IMR-90 (cell line): ENCODE measurements around the gene NAP1L1. TPM values are rescaled to one million over a fixed set of nuclear protein-coding genes. Genes with fewer than 3 reads are reported as not detected.

ENCODE experiments used
- ATAC-seq: fragments of 200-7000 bp; cut with Tn5 transposase; 2 replicates; pipeline ENCODE4 v1.9.1; 2020; ENCODE audit warnings: low read depth, mild to moderate bottlenecking, moderate library complexity
- BruUV-seq: library from RNA; stranded (reverse); fragments of 400-500 nt; replicated peaks from 2 replicates; lab custom pipeline; 2021; lab: Mats Ljungman, UMichigan
- CTCF ChIA-PET: fragments of 300-600 bp; formaldehyde crosslinking; extraction: SDS; loops from one replicate; lab custom pipeline; 2021; ENCODE audit warnings: antibody characterized with exemption; lab: Yijun Ruan, JAX
- POLR2A ChIA-PET: fragments of 300-600 bp; sonication (Branson Sonifier 250); formaldehyde crosslinking; loops from one replicate; lab custom pipeline; 2022; ENCODE audit warnings: antibody characterized with exemption; ENCODE audit not compliant: unreplicated experiment; lab: Charles Lee
- DNase-seq: peaks from one replicate; pipeline ENCODE4 v3.0.0; 2013
- H2AFZ ChIP-seq: replicated peaks from 2 replicates; pipeline ENCODE3; 2013; ENCODE audit warnings: low read length, mild to moderate bottlenecking; ENCODE audit not compliant: poor library complexity
- H2AK5ac ChIP-seq: 2 replicates; pipeline ENCODE4 v1.6.1; 2013; ENCODE audit warnings: low read depth, low read length, inconsistent platforms
- H2AK9ac ChIP-seq: replicated peaks from 2 replicates; pipeline ENCODE3; 2013; ENCODE audit warnings: mild to moderate bottlenecking, low read depth, low read length, moderate library complexity; ENCODE audit not compliant: poor library complexity
- H2BK120ac ChIP-seq: 2 replicates; pipeline ENCODE4 v1.6.1; 2013; ENCODE audit warnings: low read depth, low read length, inconsistent platforms
- H2BK15ac ChIP-seq: 3 replicates; pipeline ENCODE4 v1.6.1; 2013; ENCODE audit warnings: low read depth, low read length, inconsistent platforms
- H2BK20ac ChIP-seq: 2 replicates; pipeline ENCODE4 v1.6.1; 2013; ENCODE audit warnings: low read depth, mild to moderate bottlenecking, inconsistent platforms, low read length, moderate library complexity
- H2BK5ac ChIP-seq: 2 replicates; pipeline ENCODE4 v1.6.1; 2013; ENCODE audit warnings: mild to moderate bottlenecking, low read depth, low read length, inconsistent platforms; ENCODE audit not compliant: poor library complexity, severe bottlenecking
- H3K14ac ChIP-seq: replicated peaks from 2 replicates; pipeline ENCODE4 v1.6.1; 2013; ENCODE audit warnings: low read depth, low read length, inconsistent platforms
- H3K18ac ChIP-seq: 2 replicates; pipeline ENCODE4 v1.6.1; 2013; ENCODE audit warnings: low read depth, low read length, control low read depth
- H3K23ac ChIP-seq: 2 replicates; pipeline ENCODE4 v1.6.1; 2013; ENCODE audit warnings: low read depth, low read length, inconsistent platforms
- H3K27ac ChIP-seq: 2 replicates; pipeline ENCODE4 v1.5.1; 2013; ENCODE audit warnings: mild to moderate bottlenecking, control low read depth, low read length; ENCODE audit not compliant: insufficient read depth
- H3K27me3 ChIP-seq: 2 replicates; pipeline ENCODE4 v1.6.1; 2013; ENCODE audit warnings: low read length; ENCODE audit not compliant: control insufficient read depth, insufficient read depth
- H3K36me3 ChIP-seq: 2 replicates; pipeline ENCODE4 v1.6.1; 2013; ENCODE audit warnings: low read length, mixed read lengths; ENCODE audit not compliant: control insufficient read depth, insufficient read depth
- H3K4ac ChIP-seq: 2 replicates; pipeline ENCODE4 v1.6.1; 2013; ENCODE audit warnings: low read depth, low read length, inconsistent platforms
- H3K4me1 ChIP-seq: 2 replicates; pipeline ENCODE4 v1.6.1; 2013; ENCODE audit warnings: low read length, mixed read lengths; ENCODE audit not compliant: control insufficient read depth, insufficient read depth
- H3K4me2 ChIP-seq: 2 replicates; pipeline ENCODE4 v1.6.1; 2013; ENCODE audit warnings: low read depth, mild to moderate bottlenecking, control low read depth, low read length, moderate library complexity
- H3K4me3 ChIP-seq: 2 replicates; pipeline ENCODE4 v1.5.1; 2013; ENCODE audit warnings: low read depth, mild to moderate bottlenecking, control low read depth, low read length, moderate library complexity; ENCODE audit not compliant: insufficient read depth
- H3K56ac ChIP-seq: 2 replicates; pipeline ENCODE4 v1.6.1; 2013; ENCODE audit warnings: low read length, inconsistent platforms; ENCODE audit not compliant: insufficient read depth; ENCODE audit errors: extremely low read depth
- H3K79me1 ChIP-seq, 2 experiments: 2 replicates each; pipeline ENCODE4 v1.6.1; 2013; ENCODE audit warnings: low read length in 2 of 2, inconsistent platforms in 1 of 2, low read depth in 1 of 2
- H3K9ac ChIP-seq: 2 replicates; pipeline ENCODE4 v1.6.1; 2013; ENCODE audit warnings: low read depth, low read length, control low read depth
- H3K9me1 ChIP-seq: 2 replicates; pipeline ENCODE4 v1.6.1; 2013; ENCODE audit warnings: low read length, inconsistent platforms; ENCODE audit not compliant: insufficient read depth
- H3K9me3 ChIP-seq: 2 replicates; pipeline ENCODE4 v1.6.1; 2013; ENCODE audit warnings: low read length; ENCODE audit not compliant: control insufficient read depth, insufficient read depth
- H4K20me1 ChIP-seq: 2 replicates; pipeline ENCODE4 v1.6.1; 2013; ENCODE audit warnings: low read length, inconsistent platforms; ENCODE audit not compliant: insufficient read depth
- H4K5ac ChIP-seq: 2 replicates; pipeline ENCODE4 v1.6.1; 2013; ENCODE audit warnings: mild to moderate bottlenecking, low read depth, low read length, control low read depth
- H4K8ac ChIP-seq, 2 experiments: 2 replicates each; pipeline ENCODE4 v1.6.1; 2013; ENCODE audit warnings: low read depth in 2 of 2, low read length in 2 of 2, control low read depth in 1 of 2, inconsistent platforms in 1 of 2
- H4K91ac ChIP-seq: 2 replicates; pipeline ENCODE4 v1.6.1; 2013; ENCODE audit warnings: low read depth, low read length, inconsistent platforms; ENCODE audit not compliant: insufficient read depth
- BHLHE40 ChIP-seq: fragments of 150-350 bp; IDR thresholded peaks from 2 replicates; pipeline ENCODE4 v1.6.1; 2016; ENCODE audit warnings: mild to moderate bottlenecking, low read depth, low read length
- FOS ChIP-seq: fragments of 150-350 bp; IDR thresholded peaks from 2 replicates; pipeline ENCODE4 v1.6.1; 2016; ENCODE audit warnings: low read depth, low read length
- RAD21 ChIP-seq: IDR thresholded peaks from 2 replicates; pipeline ENCODE4 v1.6.1; 2012; ENCODE audit warnings: low read length, improper control_type of control experiment
- SMC3 ChIP-seq: fragments of 150-350 bp; IDR thresholded peaks from 2 replicates; pipeline ENCODE4 v1.6.1; 2016; ENCODE audit warnings: low read depth, mild to moderate bottlenecking, antibody characterized with exemption, low read length, moderate library complexity
- WGBS, 2 experiments: methylation state at CpG; one replicate each; pipeline versions ENCODE4 v1.1.5 to v1.1.7; 2013; ENCODE audit warnings: missing lambda C conversion rate in 2 of 2; ENCODE audit not compliant: insufficient read length in 1 of 2; ENCODE audit errors: extremely low coverage in 2 of 2; 5-methylcytosine and 5-hydroxymethylcytosine counted together
- dilution Hi-C: fragments of 300-500 bp; cut with HindIII; formaldehyde crosslinking; loops from one replicate; pipeline ENCODE4 v1.14.3; 2018; ENCODE audit warnings: low sequenced_read_pairs; ENCODE audit not compliant: unreplicated experiment
- in situ Hi-C: fragments of 300-500 bp; cut with MboI; formaldehyde crosslinking; loops from 3 replicates; pipeline ENCODE4 v1.14.3; 2019; ENCODE audit warnings: low sequenced_read_pairs, inconsistent platforms, mixed read lengths
- intact Hi-C: fragments of 100-400 bp; cut with micrococcal nuclease; formaldehyde crosslinking; loops from 2 replicates; pipeline ENCODE4 v1.10.0; 2022
- polyA plus RNA-seq, 3 experiments: library from polyadenylated mRNA; depleted of rRNA; stranded (reverse); fragments of >200 nt; gene quantifications; 2 replicates each; pipeline ENCODE4 v1.2.3, GENCODE V29; 2012; ENCODE audit warnings: low replicate concordance in 1 of 3
- total RNA-seq: library from RNA; depleted of rRNA; stranded (reverse); fragments of >200 nt; gene quantifications from 2 replicates; pipeline ENCODE4 v1.2.3, GENCODE V29; 2012
- TF ChIP-seq, protein P1 (sequence below): conservative IDR thresholded peaks from 2 replicates; pipeline ENCODE4 v1.5.1; 2012; ENCODE audit warnings: mild to moderate bottlenecking, low read depth, low read length, improper control_type of control experiment

Gene NAP1L1
- total and polyA plus RNA-seq, 2 of the 4 experiments (the other 2 are of a cell fraction): 86.4 to 200 TPM

DNA sequence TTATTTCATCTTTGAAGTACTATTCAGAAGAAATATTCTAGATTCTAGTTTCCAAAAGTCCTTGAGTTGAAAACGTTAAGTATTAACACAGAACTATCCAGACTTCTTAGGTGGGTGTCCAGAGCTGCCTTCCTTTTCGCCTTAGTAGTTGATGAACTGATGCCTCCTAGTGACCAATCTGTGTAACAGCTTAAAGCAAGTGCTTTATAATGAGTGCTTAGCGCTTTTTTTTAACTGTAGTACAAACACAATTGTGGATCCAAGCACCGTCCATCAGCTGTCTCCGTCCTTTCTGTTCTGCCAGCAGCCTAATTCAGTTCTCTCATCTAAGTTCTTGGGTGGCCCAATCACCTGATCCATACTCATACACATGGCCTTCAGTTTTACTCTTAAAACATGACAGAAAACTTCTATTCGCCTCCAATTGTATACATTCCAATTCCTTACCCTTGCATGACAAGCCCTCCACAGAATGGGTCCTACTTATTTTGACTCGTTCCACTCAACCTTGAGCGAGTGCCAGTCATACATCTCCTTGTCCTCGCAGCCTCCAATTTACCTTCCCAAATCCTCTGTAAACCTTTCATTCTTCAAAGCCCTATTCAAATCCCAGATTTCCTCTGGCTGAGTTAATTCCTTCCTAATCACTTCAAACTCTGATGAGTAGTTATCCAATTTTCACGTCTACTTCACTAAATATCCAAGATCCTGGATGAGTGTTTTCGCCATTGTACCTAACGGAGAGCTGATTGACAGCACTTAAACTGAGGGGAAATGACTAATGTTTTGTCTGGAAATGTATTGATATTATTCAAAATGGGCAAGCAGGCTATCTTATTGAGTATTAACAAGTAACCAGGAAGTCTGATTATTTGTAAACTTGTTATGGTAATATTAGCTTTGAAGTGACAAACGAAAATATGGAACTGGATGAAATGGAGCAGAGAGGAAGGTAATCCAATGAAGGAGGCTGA, 47.1 kb downstream of the NAP1L1 start:
- dilution Hi-C loops: no loop called here
- ATAC-seq (peak; percentile 58), DNase-seq (peak; percentile 87)
- H3K36me3 ChIP-seq: no peaks in the 10 kb centered on the region
- H3K4ac ChIP-seq: 0 out of 2 replicates have a peak overlapping the region, but pooled peaks have one; percentile 42
- no peak overlapping the region for H2AFZ ChIP-seq
- H2BK5ac ChIP-seq: peak overlapping the region; percentile 0
- no peaks in the 10 kb centered on the region for H4K20me1 ChIP-seq
- WGBS, 2 experiments: 44% methylated on average over 7 of the region's 13 CpGs; no CpG with 5 or more reads in 1 of the 2 experiments
- H2BK120ac ChIP-seq: peak overlapping the region; percentile 9; the same call in 1 of the 2 replicates
- no peak overlapping the region for H2AK9ac ChIP-seq
- no peak for TF ChIP-seq BHLHE40
- peak; percentile 87 for TF ChIP-seq SMC3
- TF ChIP-seq RAD21: peak; percentile 90
- TF ChIP-seq FOS: no peak
- TF ChIP-seq, protein P1, sequence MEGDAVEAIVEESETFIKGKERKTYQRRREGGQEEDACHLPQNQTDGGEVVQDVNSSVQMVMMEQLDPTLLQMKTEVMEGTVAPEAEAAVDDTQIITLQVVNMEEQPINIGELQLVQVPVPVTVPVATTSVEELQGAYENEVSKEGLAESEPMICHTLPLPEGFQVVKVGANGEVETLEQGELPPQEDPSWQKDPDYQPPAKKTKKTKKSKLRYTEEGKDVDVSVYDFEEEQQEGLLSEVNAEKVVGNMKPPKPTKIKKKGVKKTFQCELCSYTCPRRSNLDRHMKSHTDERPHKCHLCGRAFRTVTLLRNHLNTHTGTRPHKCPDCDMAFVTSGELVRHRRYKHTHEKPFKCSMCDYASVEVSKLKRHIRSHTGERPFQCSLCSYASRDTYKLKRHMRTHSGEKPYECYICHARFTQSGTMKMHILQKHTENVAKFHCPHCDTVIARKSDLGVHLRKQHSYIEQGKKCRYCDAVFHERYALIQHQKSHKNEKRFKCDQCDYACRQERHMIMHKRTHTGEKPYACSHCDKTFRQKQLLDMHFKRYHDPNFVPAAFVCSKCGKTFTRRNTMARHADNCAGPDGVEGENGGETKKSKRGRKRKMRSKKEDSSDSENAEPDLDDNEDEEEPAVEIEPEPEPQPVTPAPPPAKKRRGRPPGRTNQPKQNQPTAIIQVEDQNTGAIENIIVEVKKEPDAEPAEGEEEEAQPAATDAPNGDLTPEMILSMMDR: peak; percentile 87
- CTCF ChIA-PET: interaction anchor here (1.1 kb wide), 1 partner anchor 512 kb away, joined by 3 read pairs; no protein-coding TSS in a partner anchor
- H3K9me1 ChIP-seq: peaks cover 7% of the 10 kb centered on the region
- peak overlapping the region; percentile 48; the same call in 1 of the 2 replicates for H3K23ac ChIP-seq
- H4K5ac ChIP-seq: no peak overlapping the region
- no peak overlapping the region for H3K27ac ChIP-seq
- BruUV-seq: no TSS peak
- no peak overlapping the region; the same call in 1 of the 2 replicates for H3K9ac ChIP-seq
- H4K91ac ChIP-seq: 0 out of 2 replicates have a peak overlapping the region, but pooled peaks have one; percentile 21
- H3K4me1 ChIP-seq: peaks cover 11% of the 10 kb centered on the region
- no peak overlapping the region for H2BK20ac ChIP-seq
- H3K18ac ChIP-seq: no peak overlapping the region
- peak overlapping the region; percentile 67 for H3K4me2 ChIP-seq
- H3K27me3 ChIP-seq: no peaks in the 10 kb centered on the region
- H3K56ac ChIP-seq: no peak overlapping the region
- intact Hi-C loops: no loop called here
- H4K8ac ChIP-seq: peak overlapping the region in 1 of 2 experiments; percentile 19; a peak in 1 of 4 replicates
- H3K9me3 ChIP-seq: no peaks in the 10 kb centered on the region
- POLR2A ChIA-PET: no interaction called here
- H3K14ac ChIP-seq: 0 out of 2 replicates have a peak overlapping the region, but pooled peaks have one; percentile 17
- in situ Hi-C loops: loop anchor here (5.0 to 25.0 kb wide), 3 partner anchors 310 to 700 kb away; partner anchors contain the start of genes BBS10, CAPS2 and GLIPR1L1
- peaks cover 10 to 45% of the 10 kb centered on the region in 2 experiments for H3K79me1 ChIP-seq
- H3K4me3 ChIP-seq: no peak overlapping the region
- no peak overlapping the region; the same call in 2 of the 3 replicates for H2BK15ac ChIP-seq
- peak overlapping the region; percentile 5; the same call in 1 of the 2 replicates for H2AK5ac ChIP-seq
